AG10803 (cell line): ENCODE results near the gene PGAP2.
A peak's percentile ranks its signal among the peaks of the same experiment; 100 is the strongest.

Source experiments
- DNase-seq: peaks from one replicate; pipeline ENCODE4 v3.0.0; 2010; ENCODE audit warnings: low read depth
- H3K4me3 ChIP-seq: 2 replicates; pipeline ENCODE4 v1.5.1; 2011; ENCODE audit warnings: mild to moderate bottlenecking, low read length, control low read depth
- TF ChIP-seq, protein P1 (sequence below): conservative IDR thresholded peaks from 2 replicates; pipeline ENCODE4 v1.5.1; 2011; ENCODE audit warnings: mild to moderate bottlenecking, low read length, control low read depth, inconsistent platforms

PGAP2 gene

DNA sequence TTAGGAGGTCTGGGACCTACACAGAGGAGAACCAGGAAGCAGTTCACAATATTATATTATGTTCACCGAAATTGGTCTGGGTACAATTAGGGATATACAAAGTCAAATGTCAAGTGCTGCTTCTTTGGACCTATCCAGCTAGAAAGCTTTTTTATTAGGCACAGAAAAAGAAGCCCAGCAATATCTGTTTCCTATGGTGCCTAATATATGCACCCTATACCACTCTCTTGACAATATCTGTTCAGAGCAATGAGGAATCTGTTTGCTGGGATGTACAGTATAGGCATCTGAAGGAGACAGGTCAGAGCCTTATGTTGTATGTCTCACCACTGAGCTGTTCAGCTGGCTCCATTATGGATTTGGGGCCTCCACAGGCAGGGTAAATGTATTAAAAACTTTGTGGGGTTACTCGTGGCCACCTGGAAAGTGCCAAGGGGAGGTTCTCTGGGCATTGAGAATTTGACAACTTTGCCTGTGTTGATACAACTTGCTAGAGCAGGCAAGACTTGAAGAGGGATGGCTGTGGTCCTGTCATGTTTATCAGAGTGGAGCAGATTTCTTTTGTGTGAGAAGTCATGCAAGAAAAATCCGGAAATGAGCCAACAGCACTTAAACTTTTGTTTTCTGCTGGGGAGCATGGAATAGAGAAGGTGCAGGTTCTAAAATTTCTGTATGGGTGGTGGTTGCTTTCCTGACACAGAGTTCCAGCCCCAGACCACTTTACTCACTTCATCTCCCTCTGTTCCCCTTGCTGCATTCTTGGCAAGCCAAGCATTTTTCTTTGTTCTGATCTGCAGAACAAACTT, 57.2 kb downstream of the PGAP2 start:
- no peak overlapping the region for H3K4me3 ChIP-seq
- peak; percentile 76 for DNase-seq
- TF ChIP-seq, protein P1, sequence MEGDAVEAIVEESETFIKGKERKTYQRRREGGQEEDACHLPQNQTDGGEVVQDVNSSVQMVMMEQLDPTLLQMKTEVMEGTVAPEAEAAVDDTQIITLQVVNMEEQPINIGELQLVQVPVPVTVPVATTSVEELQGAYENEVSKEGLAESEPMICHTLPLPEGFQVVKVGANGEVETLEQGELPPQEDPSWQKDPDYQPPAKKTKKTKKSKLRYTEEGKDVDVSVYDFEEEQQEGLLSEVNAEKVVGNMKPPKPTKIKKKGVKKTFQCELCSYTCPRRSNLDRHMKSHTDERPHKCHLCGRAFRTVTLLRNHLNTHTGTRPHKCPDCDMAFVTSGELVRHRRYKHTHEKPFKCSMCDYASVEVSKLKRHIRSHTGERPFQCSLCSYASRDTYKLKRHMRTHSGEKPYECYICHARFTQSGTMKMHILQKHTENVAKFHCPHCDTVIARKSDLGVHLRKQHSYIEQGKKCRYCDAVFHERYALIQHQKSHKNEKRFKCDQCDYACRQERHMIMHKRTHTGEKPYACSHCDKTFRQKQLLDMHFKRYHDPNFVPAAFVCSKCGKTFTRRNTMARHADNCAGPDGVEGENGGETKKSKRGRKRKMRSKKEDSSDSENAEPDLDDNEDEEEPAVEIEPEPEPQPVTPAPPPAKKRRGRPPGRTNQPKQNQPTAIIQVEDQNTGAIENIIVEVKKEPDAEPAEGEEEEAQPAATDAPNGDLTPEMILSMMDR = no peak

DNA sequence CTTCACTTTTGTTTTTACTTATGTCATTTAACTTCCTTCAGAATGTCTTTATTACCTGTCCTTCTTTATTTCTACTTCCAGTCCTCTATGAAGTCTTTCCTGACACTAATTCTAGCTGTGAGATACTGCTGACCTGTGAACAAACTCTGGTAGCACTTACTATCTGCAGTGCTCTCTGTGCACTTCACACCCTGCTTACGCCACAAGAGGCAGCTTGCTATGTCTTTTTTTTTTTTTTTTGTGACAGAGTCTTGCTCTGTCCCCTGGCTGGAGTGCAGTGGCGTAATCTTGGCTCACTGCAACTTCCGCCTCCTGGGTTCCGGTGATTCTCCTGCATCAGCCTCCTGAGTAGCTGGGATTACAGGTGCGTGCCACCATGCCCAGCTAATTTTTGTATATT, 57.8 kb downstream of the PGAP2 start:
- peak; percentile 27 for DNase-seq
- no peak overlapping the region for H3K4me3 ChIP-seq
- TF ChIP-seq, protein P1 = no peak

GRCh38 chr11:3866836-3867208, 58.5 kb downstream of the PGAP2 start:
- no peak for DNase-seq
- TF ChIP-seq, protein P1 = no peak
- no peak overlapping the region for H3K4me3 ChIP-seq

- no peak overlapping the region for H3K4me3 ChIP-seq
- DNase-seq = peak; percentile 55
- TF ChIP-seq, protein P1 = no peak
Measured at GRCh38 chr11:3867209-3868091, 59.1 kb downstream of the PGAP2 start.

- TF ChIP-seq, protein P1 = no peak
- no peak overlapping the region for H3K4me3 ChIP-seq
- no peak for DNase-seq
Measured at GRCh38 chr11:3873712-3874349, 65.5 kb downstream of the PGAP2 start.
